Kidney (tissue), 14 donors: ENCODE results near the gene ABHD17B. TPM values are rescaled to one million over a fixed set of nuclear protein-coding genes. Genes with fewer than 3 reads are reported as not detected.

Experiments used
- DNase-seq, 5 donors: peaks; one replicate each; pipeline ENCODE4 v3.0.0-alpha.2; 2013 to 2020
- FAIRE-seq: peaks from 2 replicates; lab custom pipeline; 2012; peaks lifted over from hg19 to GRCh38; lab: Jason Lieb, UNC
- H3K27ac ChIP-seq, 2 donors: one replicate each; pipeline ENCODE4 v1.7.0; 2013; ENCODE audit warnings: low read depth in 2 of 2, low read length in 2 of 2, inconsistent platforms in 1 of 2
- H3K27me3 ChIP-seq: one replicate; pipeline ENCODE4 v1.7.1; 2013; ENCODE audit warnings: low read length, inconsistent platforms; ENCODE audit not compliant: control insufficient read depth, insufficient read depth
- H3K36me3 ChIP-seq, 3 donors: one replicate each; pipeline versions ENCODE4 v1.7.0 to v1.7.1; 2013; ENCODE audit warnings: low read length in 3 of 3, control low read depth in 1 of 3, inconsistent platforms in 1 of 3; ENCODE audit not compliant: insufficient read depth in 3 of 3, control insufficient read depth in 2 of 3
- H3K4me1 ChIP-seq, 3 donors: one replicate each; pipeline versions ENCODE4 v1.7.0 to v1.7.1; 2013; ENCODE audit warnings: low read length in 3 of 3, inconsistent platforms in 1 of 3, low read depth in 1 of 3; ENCODE audit not compliant: control insufficient read depth in 2 of 3, insufficient read depth in 2 of 3
- H3K4me3 ChIP-seq, 3 donors: one replicate each; pipeline versions ENCODE4 v1.7.0 to v1.8.1; 2013; ENCODE audit warnings: low read length in 3 of 3, control low read depth in 1 of 3, inconsistent platforms in 1 of 3
- H3K9ac ChIP-seq, 3 donors: one replicate each; pipeline versions ENCODE4 v1.7.0 to v1.7.1; 2013; ENCODE audit warnings: low read length in 3 of 3, control low read depth in 1 of 3, inconsistent platforms in 1 of 3
- H3K9me3 ChIP-seq, 3 donors: one replicate each; pipeline versions ENCODE4 v1.7.0 to v1.7.1; 2013; ENCODE audit warnings: low read length in 3 of 3, control low read depth in 1 of 3, inconsistent platforms in 1 of 3; ENCODE audit not compliant: control insufficient read depth in 2 of 3, insufficient read depth in 1 of 3
- CTCF ChIP-seq: IDR thresholded peaks from 3 replicates; pipeline ENCODE4 v1.5.1; 2012; ENCODE audit warnings: mild to moderate bottlenecking, moderate library complexity, borderline replicate concordance; ENCODE audit not compliant: insufficient read depth; ENCODE audit errors: extremely low read depth
- intact Hi-C: fragments of 100-400 bp; cut with DNase I; formaldehyde crosslinking; loops from one replicate; pipeline ENCODE4 v1.11.1; 2022
- polyA plus RNA-seq: library from polyadenylated mRNA; stranded (reverse); fragments of 350-450 nt; fragmentation: Illumina TruSeq; extraction: RNeasy Lipid Tissue Mini Kit (QIAGEN cat#74804); gene quantifications from one replicate; pipeline ENCODE4 v1.2.3, GENCODE V29; 2014; ENCODE audit warnings: low read depth, low replicate concordance; ENCODE audit not compliant: insufficient read depth
- total RNA-seq: library from RNA; stranded (reverse); fragmentation: NEBNext Ultra II Directional; extraction: Animal tissue kit (Norgen Biotek cat#: 25700); gene quantifications from one replicate; pipeline ENCODE4 v1.2.1, GENCODE V29; 2021
- donor health status: control.
- donor health status: control.
- donor health status: control.
- donor health status: control.
- donor health status: control.
- donor health status: DM: yes; HTN: yes; CAD: no.
- donor health status: Normal renal cell carcinoma (clear cell type).

ABHD17B gene
- total and polyA plus RNA-seq, 2 donors from 2014 or later: 9.0 to 19.0 TPM

- intact Hi-C loops: no loop called here
- H3K27ac ChIP-seq: no peak overlapping the region
- DNase-seq: peak in 1 of 5 donors; percentile 10
- no peaks in the 10 kb centered on the region for H3K36me3 ChIP-seq
- FAIRE-seq: peak; percentile 47
- peaks cover 0 to 2% (median 0%) of the 10 kb centered on the region in 3 donors for H3K9me3 ChIP-seq
- no peak for TF ChIP-seq CTCF
- peaks cover 0 to 5% (median 0%) of the 10 kb centered on the region in 3 donors for H3K4me1 ChIP-seq
- no peak overlapping the region for H3K4me3 ChIP-seq
- H3K27me3 ChIP-seq: no peaks in the 10 kb centered on the region
- no peak overlapping the region for H3K9ac ChIP-seq
Measured at GRCh38 chr9:71885467-71885866, 25.5 kb downstream of the ABHD17B start.

- Histone ChIP-seq H3K27me3 (no peaks in the 10 kb centered on the region), H3K4me1 (peaks cover 0 to 5% (median 0%) of the 10 kb centered on the region in 3 donors), H3K4me3 (no peak overlapping the region), H3K9ac (no peak overlapping the region), H3K36me3 (no peaks in the 10 kb centered on the region), H3K9me3 (peaks cover 0 to 2% (median 0%) of the 10 kb centered on the region in 3 donors), H3K27ac (no peak overlapping the region)
- TF ChIP-seq CTCF: no peak
- no peak for DNase-seq
- intact Hi-C loops: no loop called here
- no peak for FAIRE-seq
Measured at GRCh38 chr9:71884005-71884404, 27.0 kb downstream of the ABHD17B start.

- Histone ChIP-seq H3K4me3 (no peak overlapping the region), H3K27ac (no peak overlapping the region), H3K4me1 (no peaks in the 10 kb centered on the region), H3K36me3 (peaks cover 0 to 3% (median 0%) of the 10 kb centered on the region in 3 donors), H3K27me3 (no peaks in the 10 kb centered on the region), H3K9me3 (peaks cover 0 to 12% (median 4%) of the 10 kb centered on the region in 3 donors), H3K9ac (no peak overlapping the region)
- no peak for DNase-seq
- no peak for FAIRE-seq
- intact Hi-C loops: no loop called here
- TF ChIP-seq CTCF: no peak
Measured at GRCh38 chr9:71879644-71880174, 31.3 kb downstream of the ABHD17B start.
